ENCODE measurements around the gene NR1H3.
"Not testable (repeated sequence)": the region's sequence is repeated elsewhere in the genome, so short reads cannot be mapped to it uniquely, and the experiment has no call there.

The NR1H3 gene

DNA sequence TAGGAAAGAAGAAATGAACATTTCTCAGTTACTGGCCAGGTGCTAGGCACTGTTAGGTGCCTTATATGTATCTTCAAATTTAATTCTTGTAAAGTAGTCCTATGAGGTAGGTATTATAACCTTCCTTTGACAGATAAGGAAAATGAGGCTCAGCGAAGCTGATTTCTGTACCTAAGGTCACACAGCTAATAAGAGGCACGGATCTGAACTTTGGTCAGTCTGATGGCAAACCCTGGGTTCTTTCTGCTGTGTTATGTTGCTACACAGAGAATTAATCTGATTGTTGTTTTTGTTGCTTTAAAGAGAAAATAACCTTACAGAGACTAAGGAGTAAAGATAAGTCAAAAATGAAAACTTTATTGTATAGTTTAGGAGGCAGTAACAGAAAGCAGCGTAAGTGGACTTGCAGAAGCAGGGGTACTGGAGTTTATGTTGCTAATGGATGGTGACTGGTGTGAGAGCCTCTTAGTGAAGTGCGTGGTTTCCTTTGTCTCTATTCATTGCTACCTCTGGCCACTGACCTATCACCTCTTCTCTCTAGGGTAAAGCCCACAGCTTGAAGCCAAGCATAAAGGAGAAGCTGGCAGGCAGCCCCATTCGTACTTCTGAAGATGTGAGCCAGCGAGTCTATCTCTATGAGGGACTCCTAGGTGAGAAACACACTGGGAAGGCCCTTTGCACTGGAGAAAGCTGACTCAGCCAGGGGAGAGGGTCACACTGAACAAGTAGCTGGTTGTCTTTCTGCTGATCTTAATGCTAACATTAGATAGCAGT lies 50.4 kb downstream of the NR1H3 start:
- DNase-seq = no peak

DNA sequence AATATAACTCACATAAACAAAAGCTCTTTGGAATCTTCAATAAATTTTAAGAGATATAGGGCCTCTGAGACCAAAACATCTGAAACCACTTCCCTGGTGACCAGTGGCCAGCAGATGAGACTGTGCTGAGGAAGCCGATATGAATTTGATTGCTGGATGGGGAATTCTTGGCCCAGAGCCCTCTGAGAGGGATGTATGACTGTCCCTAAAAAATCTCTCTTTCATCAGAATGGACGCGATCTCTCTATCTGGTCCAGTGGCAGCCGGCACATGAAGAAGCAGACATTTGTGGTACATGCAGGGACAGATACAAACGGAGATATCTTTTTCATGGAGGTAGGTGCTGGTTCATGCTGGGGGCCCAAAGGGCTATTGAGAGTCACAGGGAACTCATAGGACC lies 57.2 kb downstream of the NR1H3 start:
- no peak for DNase-seq

DNA sequence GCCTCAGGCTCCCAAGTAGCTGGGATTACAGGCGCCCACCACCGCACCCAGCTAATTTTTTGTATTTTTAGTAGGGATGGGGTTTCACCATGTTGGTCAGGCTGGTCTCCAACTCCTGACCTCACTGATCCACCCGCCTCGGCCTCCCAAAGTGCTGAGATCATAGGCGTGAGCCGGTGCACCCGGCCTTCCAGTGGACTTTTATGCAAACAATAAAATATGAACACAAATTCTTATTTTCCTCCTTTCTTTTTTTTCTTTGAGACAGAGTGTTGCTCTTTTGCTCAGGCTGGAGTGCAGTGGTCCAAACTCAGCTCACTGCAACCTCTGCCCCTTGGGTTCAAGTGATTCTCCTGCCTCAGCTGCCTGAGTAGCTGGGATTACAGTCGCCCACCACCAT lies 58.7 kb downstream of the NR1H3 start:
- not testable (repeated sequence) for DNase-seq

DNA sequence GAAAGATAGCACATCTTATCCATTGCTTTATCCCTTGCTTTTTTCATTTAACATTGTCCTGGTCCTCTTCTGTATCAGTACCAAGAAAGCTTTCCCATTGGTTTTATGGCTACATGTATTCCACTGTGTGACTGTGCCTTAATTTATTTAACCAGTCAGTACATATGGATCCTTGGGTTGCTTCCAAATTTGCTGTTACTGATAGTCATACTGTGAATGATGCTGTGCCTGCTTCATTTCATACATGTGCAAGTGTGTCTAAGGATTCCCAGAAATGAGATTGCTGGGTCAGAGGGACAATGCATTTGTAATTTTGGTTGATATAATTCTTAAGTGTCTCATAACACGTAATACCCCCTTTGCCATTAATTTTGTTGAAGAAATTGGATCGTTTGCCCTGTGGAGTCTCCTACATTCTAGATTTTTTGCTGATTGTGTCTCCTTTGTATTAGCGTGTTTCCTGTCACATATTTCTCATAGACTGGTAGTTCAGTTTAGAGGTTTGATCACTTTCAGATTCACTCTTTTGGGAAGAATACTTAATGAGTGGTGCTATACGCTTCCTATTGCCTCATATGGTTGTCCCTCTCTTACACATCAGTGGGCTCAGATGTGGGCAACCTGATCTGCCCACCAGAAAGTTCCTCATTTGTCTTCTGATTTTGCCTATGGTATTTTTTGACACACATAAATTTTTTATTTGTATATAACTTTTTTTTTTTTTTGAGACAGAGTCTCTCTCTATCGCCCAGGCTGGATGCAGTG lies 59.5 kb downstream of the NR1H3 start:
- no peak for DNase-seq

DNA sequence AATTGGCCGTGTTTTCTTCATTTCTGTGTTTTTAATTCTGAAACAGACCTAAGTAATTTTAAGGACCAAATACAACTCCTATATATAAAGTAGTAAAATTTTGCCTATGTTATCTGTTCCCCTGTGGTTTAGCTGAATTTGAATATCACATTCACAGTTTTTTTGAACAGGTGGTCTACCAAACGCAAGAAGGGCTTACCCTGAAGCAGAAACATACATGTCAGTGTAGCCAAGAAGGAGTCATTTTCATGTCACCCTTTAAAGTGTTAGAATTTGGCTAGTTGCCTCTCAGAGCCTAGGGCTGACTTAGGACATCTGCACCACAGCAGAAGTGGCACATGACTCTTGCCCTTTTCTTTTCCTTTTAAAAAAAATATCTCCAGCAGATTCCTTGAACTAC lies 60.4 kb downstream of the NR1H3 start:
- DNase-seq = no peak
